ENCODE data around the gene IL10. TPM values are rescaled to one million over a fixed set of nuclear protein-coding genes. Genes with fewer than 3 reads are reported as not detected.

The IL10 gene
- total RNA-seq, 1 donor from 2014 or later = not detected

DNA sequence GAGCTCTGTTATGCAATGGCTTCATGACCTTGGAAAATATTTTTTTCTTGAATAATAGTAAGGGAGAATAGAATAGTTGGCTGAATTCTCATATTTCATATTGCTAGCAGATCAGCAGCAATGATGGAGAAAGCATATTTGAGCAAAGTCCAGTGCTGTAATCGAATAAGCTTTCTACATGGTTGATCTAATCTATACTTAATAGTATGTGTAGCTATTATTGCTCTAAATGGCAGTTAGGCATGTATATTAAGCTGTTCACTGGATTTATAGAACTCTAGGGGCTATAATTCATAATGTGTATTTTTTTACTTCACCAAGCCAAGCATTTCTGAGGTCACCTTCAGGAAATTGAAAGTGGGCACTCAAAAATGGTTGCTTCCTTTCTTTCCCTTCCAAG, 11.7 kb downstream of the IL10 start:
- TF ChIP-seq, protein P1, sequence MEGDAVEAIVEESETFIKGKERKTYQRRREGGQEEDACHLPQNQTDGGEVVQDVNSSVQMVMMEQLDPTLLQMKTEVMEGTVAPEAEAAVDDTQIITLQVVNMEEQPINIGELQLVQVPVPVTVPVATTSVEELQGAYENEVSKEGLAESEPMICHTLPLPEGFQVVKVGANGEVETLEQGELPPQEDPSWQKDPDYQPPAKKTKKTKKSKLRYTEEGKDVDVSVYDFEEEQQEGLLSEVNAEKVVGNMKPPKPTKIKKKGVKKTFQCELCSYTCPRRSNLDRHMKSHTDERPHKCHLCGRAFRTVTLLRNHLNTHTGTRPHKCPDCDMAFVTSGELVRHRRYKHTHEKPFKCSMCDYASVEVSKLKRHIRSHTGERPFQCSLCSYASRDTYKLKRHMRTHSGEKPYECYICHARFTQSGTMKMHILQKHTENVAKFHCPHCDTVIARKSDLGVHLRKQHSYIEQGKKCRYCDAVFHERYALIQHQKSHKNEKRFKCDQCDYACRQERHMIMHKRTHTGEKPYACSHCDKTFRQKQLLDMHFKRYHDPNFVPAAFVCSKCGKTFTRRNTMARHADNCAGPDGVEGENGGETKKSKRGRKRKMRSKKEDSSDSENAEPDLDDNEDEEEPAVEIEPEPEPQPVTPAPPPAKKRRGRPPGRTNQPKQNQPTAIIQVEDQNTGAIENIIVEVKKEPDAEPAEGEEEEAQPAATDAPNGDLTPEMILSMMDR (IDR thresholded peaks at IDR 0.05; ENCODE audit: partially characterized antibody, unreplicated experiment) = no peak
- H3K27me3 Mint-ChIP-seq (ENCODE audit: unreplicated experiment) = peaks cover 2% of the 10 kb centered on the region
- H3K27ac Mint-ChIP-seq (ENCODE audit: unreplicated experiment) = no peak overlapping the region
- DNase-seq = no peak
- H3K36me3 Mint-ChIP-seq (ENCODE audit: unreplicated experiment) = no peaks in the 10 kb centered on the region
- no peaks in the 10 kb centered on the region for H3K9me3 Mint-ChIP-seq (ENCODE audit: unreplicated experiment)
- no peak overlapping the region for H3K4me3 Mint-ChIP-seq (ENCODE audit: unreplicated experiment)
- H3K4me1 Mint-ChIP-seq (ENCODE audit: low read depth, unreplicated experiment) = no peaks in the 10 kb centered on the region

DNA sequence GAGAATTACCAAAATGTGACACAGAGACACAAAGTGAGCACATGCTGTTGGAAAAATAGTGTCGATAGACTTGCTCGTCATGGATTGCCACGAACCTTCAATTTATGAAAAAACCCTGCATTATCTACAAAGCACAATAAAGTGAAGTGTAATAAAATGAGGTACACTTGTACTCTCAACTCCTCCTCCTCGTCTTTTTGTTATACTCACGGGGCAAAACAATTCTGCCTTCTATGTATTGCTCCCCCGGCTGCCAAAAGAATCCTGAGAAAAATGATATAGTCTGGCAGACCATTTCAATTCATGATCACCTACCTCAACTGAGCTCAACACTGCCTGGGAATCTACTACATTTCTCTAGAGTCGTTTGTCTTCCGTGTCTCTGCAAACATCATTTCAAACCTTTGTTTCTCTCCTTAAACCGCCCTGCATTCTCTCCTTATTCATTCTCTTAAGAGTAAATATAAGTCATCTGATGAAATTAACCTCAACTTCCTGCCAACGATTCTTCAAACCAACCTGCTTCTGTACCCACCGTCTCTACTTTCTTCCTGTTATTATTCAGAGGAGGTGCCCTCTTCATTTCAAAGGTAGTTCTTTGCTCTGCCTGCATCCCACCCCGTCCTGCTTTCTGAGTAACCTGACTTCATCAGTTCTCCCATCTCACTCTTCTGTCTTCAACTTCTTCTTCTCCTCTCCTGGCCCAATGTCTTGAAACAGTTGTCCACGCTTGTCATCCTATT, 14.6 kb downstream of the IL10 start:
- Mint-ChIP-seq H3K27me3 (ENCODE audit: unreplicated experiment) (peaks cover 2% of the 10 kb centered on the region), H3K27ac (ENCODE audit: unreplicated experiment) (no peak overlapping the region), H3K9me3 (ENCODE audit: unreplicated experiment) (no peaks in the 10 kb centered on the region), H3K36me3 (ENCODE audit: unreplicated experiment) (peaks cover 5% of the 10 kb centered on the region), H3K4me3 (ENCODE audit: unreplicated experiment) (no peak overlapping the region), H3K4me1 (ENCODE audit: low read depth, unreplicated experiment) (no peaks in the 10 kb centered on the region)
- DNase-seq = no peak
- TF ChIP-seq, protein P1 (IDR thresholded peaks at IDR 0.05; ENCODE audit: partially characterized antibody, unreplicated experiment) = no peak

GRCh38 chr1:206754011-206754410, 18.3 kb downstream of the IL10 start:
- Mint-ChIP-seq H3K27ac (ENCODE audit: unreplicated experiment) (no peak overlapping the region), H3K4me3 (ENCODE audit: unreplicated experiment) (no peak overlapping the region), H3K4me1 (ENCODE audit: low read depth, unreplicated experiment) (peaks cover 6% of the 10 kb centered on the region), H3K27me3 (ENCODE audit: unreplicated experiment) (no peaks in the 10 kb centered on the region), H3K9me3 (ENCODE audit: unreplicated experiment) (no peaks in the 10 kb centered on the region), H3K36me3 (ENCODE audit: unreplicated experiment) (peaks cover 5% of the 10 kb centered on the region)
- no peak for DNase-seq
- TF ChIP-seq, protein P1 (IDR thresholded peaks at IDR 0.05; ENCODE audit: partially characterized antibody, unreplicated experiment) = no peak

- Mint-ChIP-seq H3K27ac (ENCODE audit: unreplicated experiment) (no peak overlapping the region), H3K36me3 (ENCODE audit: unreplicated experiment) (peaks cover 5% of the 10 kb centered on the region), H3K27me3 (ENCODE audit: unreplicated experiment) (no peaks in the 10 kb centered on the region), H3K4me3 (ENCODE audit: unreplicated experiment) (no peak overlapping the region), H3K4me1 (ENCODE audit: low read depth, unreplicated experiment) (peaks cover 10% of the 10 kb centered on the region), H3K9me3 (ENCODE audit: unreplicated experiment) (no peaks in the 10 kb centered on the region)
- TF ChIP-seq, protein P1 (IDR thresholded peaks at IDR 0.05; ENCODE audit: partially characterized antibody, unreplicated experiment) = no peak
- no peak for DNase-seq
Measured at GRCh38 chr1:206753141-206753540, 19.2 kb downstream of the IL10 start.

GRCh38 chr1:206752481-206752880, 19.8 kb downstream of the IL10 start:
- no peak for DNase-seq
- no peak overlapping the region for H3K4me3 Mint-ChIP-seq (ENCODE audit: unreplicated experiment)
- peaks cover 10% of the 10 kb centered on the region for H3K4me1 Mint-ChIP-seq (ENCODE audit: low read depth, unreplicated experiment)
- peaks cover 5% of the 10 kb centered on the region for H3K36me3 Mint-ChIP-seq (ENCODE audit: unreplicated experiment)
- H3K9me3 Mint-ChIP-seq (ENCODE audit: unreplicated experiment) = no peaks in the 10 kb centered on the region
- no peak overlapping the region for H3K27ac Mint-ChIP-seq (ENCODE audit: unreplicated experiment)
- H3K27me3 Mint-ChIP-seq (ENCODE audit: unreplicated experiment) = no peaks in the 10 kb centered on the region
- TF ChIP-seq, protein P1 (IDR thresholded peaks at IDR 0.05; ENCODE audit: partially characterized antibody, unreplicated experiment) = no peak
